Erythroblast (primary cell): ENCODE results near the gene STPG3.

Source experiments
- GATA1 ChIP-seq: IDR thresholded peaks from 2 replicates; pipeline ENCODE4 v1.6.1; 2011; ENCODE audit warnings: low read depth, mild to moderate bottlenecking, control low read depth, low read length, moderate library complexity
- POLR2A ChIP-seq: IDR thresholded peaks from 2 replicates; pipeline ENCODE4 v1.6.1; 2011; ENCODE audit warnings: mild to moderate bottlenecking, low read length

- no peak for TF ChIP-seq POLR2A
- no peak for TF ChIP-seq GATA1
Observed at GRCh38 chr9:137218212-137218753, 32.8 kb upstream of the STPG3 start.
